ENCODE measurements around the gene TUT4.

Gene TUT4

DNA sequence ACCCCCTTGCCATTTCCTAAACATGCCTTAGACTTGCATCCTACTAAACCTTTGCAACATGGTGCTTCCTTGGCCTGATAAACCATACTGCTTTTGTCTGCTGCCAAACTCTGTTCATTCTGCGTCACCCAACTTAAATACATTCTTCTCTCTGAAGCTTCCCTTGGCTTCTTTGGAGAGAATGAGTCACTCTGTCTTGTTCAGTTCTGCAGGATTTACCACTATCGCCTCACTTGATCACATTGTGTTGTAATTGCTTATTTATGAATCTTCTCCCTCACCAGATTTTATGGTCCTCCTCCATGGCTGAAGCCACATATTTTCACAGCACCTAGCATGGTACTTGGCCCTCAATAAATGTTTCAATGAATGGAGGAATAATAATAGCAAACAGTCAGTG is 21.7 kb upstream of the TUT4 start:
- DNase-seq (ENCODE audit: low read depth) = peak; percentile 95
- no peak overlapping the region for H3K4me3 ChIP-seq (ENCODE audit: low read length)
- TF ChIP-seq, protein P1, sequence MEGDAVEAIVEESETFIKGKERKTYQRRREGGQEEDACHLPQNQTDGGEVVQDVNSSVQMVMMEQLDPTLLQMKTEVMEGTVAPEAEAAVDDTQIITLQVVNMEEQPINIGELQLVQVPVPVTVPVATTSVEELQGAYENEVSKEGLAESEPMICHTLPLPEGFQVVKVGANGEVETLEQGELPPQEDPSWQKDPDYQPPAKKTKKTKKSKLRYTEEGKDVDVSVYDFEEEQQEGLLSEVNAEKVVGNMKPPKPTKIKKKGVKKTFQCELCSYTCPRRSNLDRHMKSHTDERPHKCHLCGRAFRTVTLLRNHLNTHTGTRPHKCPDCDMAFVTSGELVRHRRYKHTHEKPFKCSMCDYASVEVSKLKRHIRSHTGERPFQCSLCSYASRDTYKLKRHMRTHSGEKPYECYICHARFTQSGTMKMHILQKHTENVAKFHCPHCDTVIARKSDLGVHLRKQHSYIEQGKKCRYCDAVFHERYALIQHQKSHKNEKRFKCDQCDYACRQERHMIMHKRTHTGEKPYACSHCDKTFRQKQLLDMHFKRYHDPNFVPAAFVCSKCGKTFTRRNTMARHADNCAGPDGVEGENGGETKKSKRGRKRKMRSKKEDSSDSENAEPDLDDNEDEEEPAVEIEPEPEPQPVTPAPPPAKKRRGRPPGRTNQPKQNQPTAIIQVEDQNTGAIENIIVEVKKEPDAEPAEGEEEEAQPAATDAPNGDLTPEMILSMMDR (IDR thresholded peaks at IDR 0.05; ENCODE audit: insufficient read depth, low read depth, low read length, missing control alignments) = no peak

DNA sequence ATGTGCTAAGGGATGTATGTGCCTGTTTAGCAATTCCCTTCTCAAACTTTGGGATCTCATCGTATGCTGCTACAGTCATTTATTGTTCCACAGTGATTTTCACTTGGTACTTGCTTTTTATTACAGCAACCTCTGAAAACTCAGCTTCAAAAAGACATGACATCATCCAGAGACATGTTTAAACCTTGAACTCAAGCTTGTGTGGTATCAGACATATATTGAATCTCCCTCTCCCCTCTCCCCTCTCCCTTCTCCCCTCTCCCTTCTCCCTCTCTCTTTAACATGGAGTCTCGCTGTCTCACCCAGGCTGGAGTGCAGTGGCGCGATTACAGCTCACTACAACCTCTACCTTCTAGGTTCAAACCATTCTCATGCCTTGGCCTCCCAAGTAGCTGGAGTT is 19.5 kb upstream of the TUT4 start:
- TF ChIP-seq, protein P1 (IDR thresholded peaks at IDR 0.05; ENCODE audit: insufficient read depth, low read depth, low read length, missing control alignments) = no peak
- H3K4me3 ChIP-seq (ENCODE audit: low read length) = no peak overlapping the region
- no peak for DNase-seq (ENCODE audit: low read depth)

DNA sequence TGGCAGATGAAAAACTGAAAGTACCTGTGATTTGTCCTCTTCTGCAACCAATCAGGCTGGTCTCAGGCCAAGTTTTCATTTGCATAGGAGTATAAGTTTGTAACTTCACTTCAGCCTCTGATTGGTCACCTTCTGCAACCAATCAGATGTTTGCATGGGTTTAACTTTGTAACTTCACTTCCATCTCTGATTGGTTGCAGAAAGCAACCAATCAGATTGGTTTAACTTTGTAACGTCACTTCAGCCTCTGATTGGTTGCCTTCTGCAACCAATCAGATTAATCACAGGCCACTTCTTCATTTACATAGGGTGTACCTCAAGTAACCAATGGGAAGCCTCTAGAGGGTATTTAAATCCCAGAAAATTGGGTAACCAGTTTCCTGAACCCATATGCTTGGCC is 18.9 kb upstream of the TUT4 start:
- H3K4me3 ChIP-seq (ENCODE audit: low read length) = no peak overlapping the region
- TF ChIP-seq, protein P1 (IDR thresholded peaks at IDR 0.05; ENCODE audit: insufficient read depth, low read depth, low read length, missing control alignments) = no peak
- DNase-seq (ENCODE audit: low read depth) = no peak

DNA sequence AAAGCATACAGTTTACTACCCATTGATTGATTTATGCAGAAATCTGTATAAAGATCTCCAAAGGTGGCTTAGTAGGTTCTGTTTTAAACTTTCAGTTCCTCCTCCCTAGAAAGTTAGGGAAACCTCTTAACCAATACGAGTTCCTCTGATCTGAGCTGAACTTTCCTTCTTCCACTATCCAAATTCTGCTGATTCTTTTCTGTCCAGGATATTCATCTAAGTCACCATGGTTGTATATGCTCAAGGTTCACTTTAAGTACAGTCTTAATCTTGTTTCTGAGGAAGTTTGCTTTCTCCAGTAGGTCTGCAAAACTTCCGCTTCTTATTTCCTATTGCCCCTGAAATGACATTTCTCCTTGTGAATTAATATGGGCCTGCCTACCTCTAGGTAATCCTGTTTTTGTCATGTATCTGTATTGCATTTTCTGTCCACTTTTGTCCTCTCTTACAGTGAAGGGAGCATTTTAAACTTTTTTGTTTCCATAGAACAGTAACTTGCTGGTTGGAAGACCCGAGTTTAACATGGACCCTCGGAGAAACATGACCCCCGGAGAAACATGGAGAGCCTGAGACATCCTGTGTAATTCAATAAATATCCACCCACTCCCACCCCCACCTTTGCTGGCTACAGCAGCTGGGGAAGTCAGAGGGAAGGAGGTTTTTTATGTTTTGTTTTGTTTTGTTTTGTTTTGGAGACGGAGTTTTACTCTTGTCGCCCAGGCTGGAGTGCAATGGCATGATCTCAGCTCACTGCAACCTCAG is 16.7 kb upstream of the TUT4 start:
- no peak for DNase-seq (ENCODE audit: low read depth)
- TF ChIP-seq, protein P1 (IDR thresholded peaks at IDR 0.05; ENCODE audit: insufficient read depth, low read depth, low read length, missing control alignments) = no peak
- H3K4me3 ChIP-seq (ENCODE audit: low read length) = no peak overlapping the region

DNA sequence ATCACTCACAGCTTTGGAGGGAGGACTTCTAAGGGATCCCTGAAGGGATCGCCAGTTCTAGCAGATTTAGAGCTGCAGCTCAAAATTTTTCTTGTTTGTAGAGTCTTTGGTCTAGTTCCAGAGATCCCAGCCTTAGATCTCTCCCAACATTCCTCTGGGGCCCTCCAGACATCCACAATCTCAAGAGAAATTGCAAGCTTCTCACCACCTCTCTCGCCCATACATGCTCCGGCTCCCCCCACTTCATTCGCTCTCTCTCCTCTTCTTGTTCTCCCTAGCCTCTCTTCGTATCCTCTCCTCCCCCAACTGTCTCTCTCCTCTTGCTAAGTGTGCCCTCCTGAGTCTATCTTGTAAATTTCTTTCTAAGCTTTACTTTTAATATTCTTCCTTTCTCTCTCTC is 15.1 kb upstream of the TUT4 start:
- H3K4me3 ChIP-seq (ENCODE audit: low read length) = no peak overlapping the region
- no peak for DNase-seq (ENCODE audit: low read depth)
- TF ChIP-seq, protein P1 (IDR thresholded peaks at IDR 0.05; ENCODE audit: insufficient read depth, low read depth, low read length, missing control alignments) = no peak

DNA sequence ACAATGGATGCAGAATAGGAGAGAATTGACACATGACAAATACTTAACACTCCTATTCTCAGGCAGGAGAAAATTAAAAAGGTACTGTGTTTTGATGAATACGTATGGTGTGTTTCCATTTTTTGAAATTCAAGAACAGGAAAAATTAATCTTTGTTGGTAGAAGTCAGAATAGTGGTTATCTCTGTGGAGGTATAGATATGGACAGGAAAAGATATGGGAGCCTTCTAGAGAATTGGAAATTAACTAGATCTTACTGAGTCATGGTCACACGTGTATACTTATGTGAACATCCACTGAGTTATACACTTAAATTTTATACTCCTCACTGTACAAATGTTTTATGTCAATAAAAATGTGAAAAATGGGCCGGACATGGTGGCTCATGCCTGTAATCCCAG is 9.9 kb upstream of the TUT4 start:
- TF ChIP-seq, protein P1 (IDR thresholded peaks at IDR 0.05; ENCODE audit: insufficient read depth, low read depth, low read length, missing control alignments) = no peak
- no peak for DNase-seq (ENCODE audit: low read depth)
- H3K4me3 ChIP-seq (ENCODE audit: low read length) = no peak overlapping the region

DNA sequence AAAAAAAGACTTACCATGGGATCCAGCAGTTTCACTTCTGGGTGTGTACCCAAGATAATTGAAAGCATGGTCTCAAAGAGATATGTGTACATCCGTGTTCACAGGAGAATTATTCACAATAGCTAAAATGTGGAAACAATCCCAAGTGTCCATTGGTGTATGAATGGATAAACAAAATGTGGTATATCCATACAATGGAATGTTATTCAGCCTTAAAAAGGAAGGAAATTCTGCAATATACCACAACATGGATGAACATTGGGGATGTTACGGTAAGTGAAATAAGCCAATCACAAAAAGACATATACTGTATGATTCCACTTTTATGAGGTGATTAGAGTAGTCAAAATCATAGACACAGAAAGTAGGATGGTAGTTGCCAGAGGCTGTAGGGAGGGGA is 7.0 kb upstream of the TUT4 start:
- TF ChIP-seq, protein P1 (IDR thresholded peaks at IDR 0.05; ENCODE audit: insufficient read depth, low read depth, low read length, missing control alignments) = no peak

More for the DNA sequence above, 7.0 kb upstream of the TUT4 start:
- H3K4me3 ChIP-seq (ENCODE audit: low read length) = no peak overlapping the region
- no peak for DNase-seq (ENCODE audit: low read depth)
